Suprapubic skin (tissue), 3 donors: ENCODE results near the gene FAM111B.

Experiments
- EP300 ChIP-seq: sonication (generic); formaldehyde crosslinking; IDR thresholded peaks from one replicate; pipeline ENCODE4 v1.6.1; 2017; ENCODE audit warnings: antibody characterized with exemption
- POLR2A ChIP-seq, 2 donors: fragments of 450-650 bp; IDR thresholded peaks; one replicate each; pipeline ENCODE4 v1.6.1; 2017; ENCODE audit warnings: antibody characterized with exemption in 2 of 2, mild to moderate bottlenecking in 2 of 2, moderate library complexity in 2 of 2
- TF ChIP-seq, protein P1 (sequence below), 2 donors: fragments of 200-600 bp in 1 of 2; fragments of 450-650 bp in 1 of 2; sonication (generic) in 1 of 2; IDR thresholded peaks; one replicate each; pipeline ENCODE4 v1.5.1; 2016 to 2019; ENCODE audit warnings: antibody characterized with exemption in 2 of 2, mild to moderate bottlenecking in 1 of 2, moderate library complexity in 1 of 2

DNA sequence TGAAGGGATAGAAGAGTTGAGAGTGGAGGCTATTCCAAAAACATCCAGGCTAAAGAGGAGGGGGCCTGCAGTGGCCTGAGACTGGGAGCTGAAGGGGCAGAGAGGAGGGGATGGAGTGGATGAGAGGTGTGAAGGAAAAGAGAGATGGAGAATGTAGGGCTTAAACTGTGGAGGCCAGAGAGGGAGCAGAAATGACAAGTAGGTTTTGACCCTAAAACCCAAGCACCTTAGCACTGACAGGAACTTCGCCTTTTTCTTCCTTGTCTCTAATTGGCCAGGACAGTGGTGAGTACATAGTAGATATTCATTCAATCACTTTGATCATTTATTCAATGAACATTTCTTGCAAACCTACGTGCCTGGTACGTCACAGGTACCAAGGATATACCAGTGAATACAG is 7.3 kb downstream of the FAM111B start:
- TF ChIP-seq, protein P1, sequence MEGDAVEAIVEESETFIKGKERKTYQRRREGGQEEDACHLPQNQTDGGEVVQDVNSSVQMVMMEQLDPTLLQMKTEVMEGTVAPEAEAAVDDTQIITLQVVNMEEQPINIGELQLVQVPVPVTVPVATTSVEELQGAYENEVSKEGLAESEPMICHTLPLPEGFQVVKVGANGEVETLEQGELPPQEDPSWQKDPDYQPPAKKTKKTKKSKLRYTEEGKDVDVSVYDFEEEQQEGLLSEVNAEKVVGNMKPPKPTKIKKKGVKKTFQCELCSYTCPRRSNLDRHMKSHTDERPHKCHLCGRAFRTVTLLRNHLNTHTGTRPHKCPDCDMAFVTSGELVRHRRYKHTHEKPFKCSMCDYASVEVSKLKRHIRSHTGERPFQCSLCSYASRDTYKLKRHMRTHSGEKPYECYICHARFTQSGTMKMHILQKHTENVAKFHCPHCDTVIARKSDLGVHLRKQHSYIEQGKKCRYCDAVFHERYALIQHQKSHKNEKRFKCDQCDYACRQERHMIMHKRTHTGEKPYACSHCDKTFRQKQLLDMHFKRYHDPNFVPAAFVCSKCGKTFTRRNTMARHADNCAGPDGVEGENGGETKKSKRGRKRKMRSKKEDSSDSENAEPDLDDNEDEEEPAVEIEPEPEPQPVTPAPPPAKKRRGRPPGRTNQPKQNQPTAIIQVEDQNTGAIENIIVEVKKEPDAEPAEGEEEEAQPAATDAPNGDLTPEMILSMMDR (IDR thresholded peaks at IDR 0.05): no peak
- no peak for TF ChIP-seq EP300
- no peak for TF ChIP-seq POLR2A (IDR thresholded peaks at IDR 0.05)
